ENCODE measurements around the gene FGL2. TPM values are rescaled to one million over a fixed set of nuclear protein-coding genes. Genes with fewer than 3 reads are reported as not detected.

FGL2 gene
- total RNA-seq (2014; rRNA removed; shearing (Covaris generic)) = 0.06 and 0.13 TPM in 2 replicates
- total RNA-seq (2022) = 0.30 and 0.72 TPM in 2 replicates
- percentile 27 among the genes with signal in this experiment for Bru-seq, nascent RNA
- percentile 20 among the genes with signal in this experiment for BruChase-seq, experiment 1, labeled RNA remaining after a 6-hour chase
- percentile 29 among the genes with signal in this experiment for BruChase-seq, experiment 2, labeled RNA remaining after a 2-hour chase
- long read RNA-seq, partial matches to known transcripts = 0 of 1 reads
- long read RNA-seq, other reads (novel, unspliced or antisense) = 1 of 1 reads

- Histone ChIP-seq H3K9me2 (ENCODE audit: insufficient read depth, low read length) (no peaks in the 10 kb centered on the region), H3K79me2 (ENCODE audit: insufficient read depth, low read depth, low read length) (no peaks in the 10 kb centered on the region), H3K4me2 (ENCODE audit: low read length) (peak within 1 kb of the TSS; percentile 87), H3K36me3 (ENCODE audit: insufficient read depth, low read length) (no peaks in the 10 kb centered on the region), H3K9me3 (ENCODE audit: low read length) (no peaks in the 10 kb centered on the region), H3K4me1 (ENCODE audit: insufficient read depth, low read length, poor library complexity, severe bottlenecking) (peaks cover 33% of the 10 kb centered on the region), H2AFZ (ENCODE audit: low read length) (peak within 1 kb of the TSS; percentile 98), H4K20me1 (ENCODE audit: insufficient read depth, low read length) (no peaks in the 10 kb centered on the region), H3K27ac (ENCODE audit: low read depth, low read length, poor library complexity, severe bottlenecking) (peak within 1 kb of the TSS; percentile 34), H3K4me3 (ENCODE audit: low read depth, low read length, poor library complexity, severe bottlenecking) (peak within 1 kb of the TSS; percentile 59)
- TF ChIP-seq CTCF (conservative IDR thresholded peaks at IDR 0.05; ENCODE audit: low read length) (no peak), EZH2phosphoT487 (IDR thresholded peaks at IDR 0.05; ENCODE audit: borderline replicate concordance, low read depth, low read length) (no peak)
- DNase-seq (ENCODE audit: low spot score) = peak; percentile 32
- intact Hi-C loops (cut with micrococcal nuclease; ENCODE audit: unreplicated experiment) = loop anchor here (5.0 kb wide), 1 partner anchor 48 kb away; no protein-coding TSS in a partner anchor
- POLR2A ChIA-PET = interaction anchor here (0.8 to 1.5 kb wide), 5 partner anchors 9 to 51 kb away, joined by 3 to 7 read pairs (median 4); no protein-coding TSS in a partner anchor
- BruUV-seq (replicated peaks) = no TSS peak
- CTCF ChIA-PET (ENCODE audit: unreplicated experiment) = interaction anchor here (0.6 kb wide), 1 partner anchor 755 kb away, joined by 3 read pairs; no protein-coding TSS in a partner anchor
Measured at GRCh38 chr7:77199013-77199966, at the start of gene FGL2. FGL2 (minus strand) TSS chr7:77199819; CDS start chr7:77199793, 26 bp downstream.

GRCh38 chr7:77248154-77248553, 48.5 kb upstream of the FGL2 start:
- TF ChIP-seq EZH2phosphoT487 (IDR thresholded peaks at IDR 0.05; ENCODE audit: borderline replicate concordance, low read depth, low read length) (no peak), CTCF (conservative IDR thresholded peaks at IDR 0.05; ENCODE audit: low read length) (no peak)
- Histone ChIP-seq H4K20me1 (ENCODE audit: insufficient read depth, low read length) (no peaks in the 10 kb centered on the region), H3K9me2 (ENCODE audit: insufficient read depth, low read length) (no peaks in the 10 kb centered on the region), H3K79me2 (ENCODE audit: insufficient read depth, low read depth, low read length) (no peaks in the 10 kb centered on the region), H3K9me3 (ENCODE audit: low read length) (no peaks in the 10 kb centered on the region), H3K36me3 (ENCODE audit: insufficient read depth, low read length) (no peaks in the 10 kb centered on the region), H3K4me3 (ENCODE audit: low read depth, low read length, poor library complexity, severe bottlenecking) (no peak overlapping the region), H3K4me2 (ENCODE audit: low read length) (no peak overlapping the region), H3K27ac (ENCODE audit: low read depth, low read length, poor library complexity, severe bottlenecking) (no peak overlapping the region), H2AFZ (ENCODE audit: low read length) (no peak overlapping the region), H3K4me1 (ENCODE audit: insufficient read depth, low read length, poor library complexity, severe bottlenecking) (no peaks in the 10 kb centered on the region)
- no peak for DNase-seq (ENCODE audit: low spot score)
- ChIA-PET CTCF (ENCODE audit: unreplicated experiment) (no interaction called here), POLR2A (interaction anchor here (0.6 kb wide), 2 partner anchors 80 to 164 kb away, joined by 3 read pairs; no protein-coding TSS in a partner anchor)
- BruUV-seq (replicated peaks) = no TSS peak
- intact Hi-C loops (cut with micrococcal nuclease; ENCODE audit: unreplicated experiment) = loop anchor here (5.0 kb wide), 1 partner anchor 51 kb away; the partner anchor contains the start of gene FGL2
